Middle frontal gyrus (tissue), 1 donor: ENCODE data around the gene CDC20.
"Not testable (repeated sequence)": the region's sequence is repeated elsewhere in the genome, so short reads cannot be mapped to it uniquely, and the experiment has no call there.

ENCODE experiments used
- DNase-seq: peaks from one replicate; pipeline ENCODE4 v3.0.0-alpha.2; 2015; ENCODE audit warnings: low spot score; ENCODE audit errors: extremely low spot score

The CDC20 gene

GRCh38 chr1:43358121-43358745 lies 548 bp upstream of the CDC20 start:
- no peak for DNase-seq

GRCh38 chr1:43359696-43360095 lies 915 bp downstream of the CDC20 start:
- no peak for DNase-seq

GRCh38 chr1:43360616-43361015 lies 1.8 kb downstream of the CDC20 start:
- DNase-seq = no peak

- no peak for DNase-seq
Observed at GRCh38 chr1:43363283-43363934, 4.6 kb downstream of the CDC20 start.

GRCh38 chr1:43363935-43364525 lies 5.2 kb downstream of the CDC20 start:
- DNase-seq = no peak

GRCh38 chr1:43365678-43366077 lies 6.9 kb downstream of the CDC20 start:
- no peak for DNase-seq

- no peak for DNase-seq
Observed at GRCh38 chr1:43366179-43366578, 7.4 kb downstream of the CDC20 start.

- no peak for DNase-seq
Observed at GRCh38 chr1:43366601-43367025, 7.8 kb downstream of the CDC20 start.

GRCh38 chr1:43367026-43367903 lies 8.5 kb downstream of the CDC20 start:
- no peak for DNase-seq

- DNase-seq = peak; percentile 63
Observed at GRCh38 chr1:43367904-43368645, 9.3 kb downstream of the CDC20 start, which contains the start of gene ELOVL1. Gene ELOVL1, minus strand, starts transcription at chr1:43368011. Its CDS starts 2,402 bp downstream, at chr1:43365609.

GRCh38 chr1:43368646-43369020 lies 9.9 kb downstream of the CDC20 start:
- no peak for DNase-seq

- not testable (repeated sequence) for DNase-seq
Observed at GRCh38 chr1:43369779-43370178, 11.0 kb downstream of the CDC20 start.

- no peak for DNase-seq
Observed at GRCh38 chr1:43370564-43370963, 11.8 kb downstream of the CDC20 start.

- DNase-seq = no peak
Observed at GRCh38 chr1:43372172-43372571, 13.4 kb downstream of the CDC20 start.

GRCh38 chr1:43373066-43373940 lies 14.5 kb downstream of the CDC20 start:
- DNase-seq = no peak

GRCh38 chr1:43376723-43377235 lies 18.0 kb downstream of the CDC20 start:
- no peak for DNase-seq

- DNase-seq = no peak
Observed at GRCh38 chr1:43377831-43378230, 19.1 kb downstream of the CDC20 start.

- DNase-seq = no peak
Observed at GRCh38 chr1:43379476-43379875, 20.7 kb downstream of the CDC20 start.

- DNase-seq = no peak
Observed at GRCh38 chr1:43381612-43382011, 22.8 kb downstream of the CDC20 start.
